ENCODE results near the gene NCF2.

NCF2 gene

GRCh38 chr1:183512450-183512849, 77.8 kb downstream of the NCF2 start:
- no peak for DNase-seq (ENCODE audit: insufficient read length)
- FAIRE-seq: no peak
- TF ChIP-seq TAF1 (IDR thresholded peaks at IDR 0.05; ENCODE audit: borderline replicate concordance, low read depth, low read length): no peak
- no peak for TF ChIP-seq POLR2A (IDR thresholded peaks at IDR 0.05; ENCODE audit: low read depth, low read length)
- TF ChIP-seq POLR2AphosphoS5 (IDR thresholded peaks at IDR 0.05; ENCODE audit: low read depth, low read length): no peak

- TF ChIP-seq POLR2A (IDR thresholded peaks at IDR 0.05; ENCODE audit: low read depth, low read length) (no peak), POLR2AphosphoS5 (IDR thresholded peaks at IDR 0.05; ENCODE audit: low read depth, low read length) (no peak), TAF1 (IDR thresholded peaks at IDR 0.05; ENCODE audit: borderline replicate concordance, low read depth, low read length) (no peak)
- no peak for FAIRE-seq
- DNase-seq (ENCODE audit: insufficient read length): no peak
These were observed 81.6 kb downstream of the NCF2 start for GRCh38 chr1:183508694-183509093.

GRCh38 chr1:183506561-183506960, 83.7 kb downstream of the NCF2 start:
- TF ChIP-seq TAF1 (IDR thresholded peaks at IDR 0.05; ENCODE audit: borderline replicate concordance, low read depth, low read length) (no peak), POLR2A (IDR thresholded peaks at IDR 0.05; ENCODE audit: low read depth, low read length) (no peak), POLR2AphosphoS5 (IDR thresholded peaks at IDR 0.05; ENCODE audit: low read depth, low read length) (no peak)
- DNase-seq (ENCODE audit: insufficient read length) (no peak), FAIRE-seq (no peak)
